ENCODE results near the gene MUSK.
"Not testable (repeated sequence)": the region's sequence is repeated elsewhere in the genome, so short reads cannot be mapped to it uniquely, and the experiment has no call there.

MUSK gene

GRCh38 chr9:110808599-110808980 is 140.0 kb downstream of the MUSK start:
- no peak overlapping the region for H3K27ac ChIP-seq (ENCODE audit: low read length)
- H3K27me3 ChIP-seq (ENCODE audit: control insufficient read depth in 1 of 2, insufficient read depth in 2 of 2, low read length in 2 of 2) = no peaks in the 10 kb centered on the region
- no peaks in the 10 kb centered on the region for H3K9me3 ChIP-seq (ENCODE audit: control insufficient read depth in 2 of 2, low read length in 2 of 2)
- no peak overlapping the region for H3K4me3 ChIP-seq (ENCODE audit: low read length in 2 of 2)
- no peaks in the 10 kb centered on the region for H3K36me3 ChIP-seq (ENCODE audit: control insufficient read depth in 2 of 2, insufficient read depth in 2 of 2, low read length in 2 of 2)
- no peak overlapping the region for H3K9ac ChIP-seq (ENCODE audit: low read length in 2 of 2)
- no peaks in the 10 kb centered on the region for H3K4me1 ChIP-seq (ENCODE audit: control insufficient read depth, insufficient read depth, low read length)

GRCh38 chr9:110809038-110809595 is 140.5 kb downstream of the MUSK start:
- Histone ChIP-seq H3K9me3 (ENCODE audit: control insufficient read depth in 2 of 2, low read length in 2 of 2) (no peaks in the 10 kb centered on the region), H3K4me1 (ENCODE audit: control insufficient read depth, insufficient read depth, low read length) (no peaks in the 10 kb centered on the region), H3K9ac (ENCODE audit: low read length in 2 of 2) (no peak overlapping the region), H3K27ac (ENCODE audit: low read length) (no peak overlapping the region), H3K36me3 (ENCODE audit: control insufficient read depth in 2 of 2, insufficient read depth in 2 of 2, low read length in 2 of 2) (no peaks in the 10 kb centered on the region), H3K4me3 (ENCODE audit: low read length in 2 of 2) (no peak overlapping the region), H3K27me3 (ENCODE audit: control insufficient read depth in 1 of 2, insufficient read depth in 2 of 2, low read length in 2 of 2) (no peaks in the 10 kb centered on the region)

DNA sequence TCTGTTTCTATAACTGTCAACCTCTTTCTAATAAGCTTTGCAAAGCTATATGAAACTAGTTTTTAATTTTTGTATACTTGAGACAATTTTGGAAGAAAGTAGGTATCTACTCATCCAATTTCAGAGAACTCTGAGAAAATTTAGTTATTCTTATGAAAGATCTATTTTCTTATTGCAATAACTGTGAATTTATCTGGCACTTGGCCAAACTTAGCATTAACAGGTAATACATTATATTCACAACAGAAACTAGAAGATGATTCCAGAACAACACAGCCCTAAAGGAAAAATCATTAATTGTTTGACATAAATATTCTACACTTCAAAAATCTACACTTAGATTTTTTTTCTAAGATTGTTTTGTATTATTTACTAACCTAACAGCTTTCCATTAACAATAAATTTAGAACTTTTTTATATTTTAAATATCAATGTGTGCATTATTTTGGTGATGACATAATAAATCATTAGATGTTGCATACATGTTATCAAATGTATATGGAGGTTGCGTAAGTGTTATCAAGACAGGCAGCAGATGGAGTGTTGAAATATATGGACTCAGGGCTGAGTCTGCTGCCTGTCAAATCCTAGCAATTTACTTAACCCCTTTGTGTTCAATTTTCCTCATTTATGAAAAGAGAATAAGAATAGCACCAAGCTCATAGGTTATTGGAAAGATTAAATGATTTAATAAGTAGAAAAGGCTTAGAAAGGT is 141.8 kb downstream of the MUSK start:
- no peak overlapping the region for H3K4me3 ChIP-seq (ENCODE audit: low read length in 2 of 2)
- no peaks in the 10 kb centered on the region for H3K9me3 ChIP-seq (ENCODE audit: control insufficient read depth in 2 of 2, low read length in 2 of 2)

GRCh38 chr9:110812886-110813285 is 144.3 kb downstream of the MUSK start:
- H3K9ac ChIP-seq (ENCODE audit: low read length in 2 of 2) = no peak overlapping the region
- H3K36me3 ChIP-seq (ENCODE audit: control insufficient read depth in 2 of 2, insufficient read depth in 2 of 2, low read length in 2 of 2) = no peaks in the 10 kb centered on the region
- H3K4me3 ChIP-seq (ENCODE audit: low read length in 2 of 2) = no peak overlapping the region
- H3K27ac ChIP-seq (ENCODE audit: low read length) = no peak overlapping the region
- H3K4me1 ChIP-seq (ENCODE audit: control insufficient read depth, insufficient read depth, low read length) = no peaks in the 10 kb centered on the region
- no peaks in the 10 kb centered on the region for H3K9me3 ChIP-seq (ENCODE audit: control insufficient read depth in 2 of 2, low read length in 2 of 2)
- no peaks in the 10 kb centered on the region for H3K27me3 ChIP-seq (ENCODE audit: control insufficient read depth in 1 of 2, insufficient read depth in 2 of 2, low read length in 2 of 2)

More for the DNA sequence above, 141.8 kb downstream of the MUSK start:
- H3K4me1 ChIP-seq (ENCODE audit: control insufficient read depth, insufficient read depth, low read length) = no peaks in the 10 kb centered on the region
- no peaks in the 10 kb centered on the region for H3K36me3 ChIP-seq (ENCODE audit: control insufficient read depth in 2 of 2, insufficient read depth in 2 of 2, low read length in 2 of 2)
- H3K27me3 ChIP-seq (ENCODE audit: control insufficient read depth in 1 of 2, insufficient read depth in 2 of 2, low read length in 2 of 2) = no peaks in the 10 kb centered on the region
- H3K9ac ChIP-seq (ENCODE audit: low read length in 2 of 2) = no peak overlapping the region
- no peak overlapping the region for H3K27ac ChIP-seq (ENCODE audit: low read length)

DNA sequence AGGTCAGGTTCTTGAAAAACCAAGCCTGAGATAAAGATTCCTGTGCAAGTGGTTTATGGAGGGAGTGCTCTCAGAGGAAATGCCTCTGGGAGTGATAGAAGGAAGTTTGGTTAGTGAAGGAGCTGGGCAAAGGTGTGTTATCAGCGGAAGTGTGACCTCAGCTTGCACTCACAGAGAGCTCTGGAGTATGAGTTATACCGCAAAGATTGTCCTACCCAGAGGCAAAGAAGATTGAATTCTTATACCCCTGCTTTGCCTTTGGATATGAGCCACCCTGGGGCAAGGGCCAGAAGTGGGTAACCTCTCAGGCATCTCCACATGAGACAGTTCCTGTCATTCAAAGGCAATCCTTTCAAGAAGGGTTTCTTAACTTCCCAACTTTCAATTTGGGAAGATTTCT is 145.6 kb downstream of the MUSK start:
- no peaks in the 10 kb centered on the region for H3K9me3 ChIP-seq (ENCODE audit: control insufficient read depth in 2 of 2, low read length in 2 of 2)

GRCh38 chr9:110815361-110815760 is 146.8 kb downstream of the MUSK start:
- H3K27me3 ChIP-seq (ENCODE audit: control insufficient read depth in 1 of 2, insufficient read depth in 2 of 2, low read length in 2 of 2) = no peaks in the 10 kb centered on the region
- H3K27ac ChIP-seq (ENCODE audit: low read length) = no peak overlapping the region
- H3K9ac ChIP-seq (ENCODE audit: low read length in 2 of 2) = no peak overlapping the region
- no peaks in the 10 kb centered on the region for H3K4me1 ChIP-seq (ENCODE audit: control insufficient read depth, insufficient read depth, low read length)
- no peaks in the 10 kb centered on the region for H3K9me3 ChIP-seq (ENCODE audit: control insufficient read depth in 2 of 2, low read length in 2 of 2)
- H3K36me3 ChIP-seq (ENCODE audit: control insufficient read depth in 2 of 2, insufficient read depth in 2 of 2, low read length in 2 of 2) = no peaks in the 10 kb centered on the region
- H3K4me3 ChIP-seq (ENCODE audit: low read length in 2 of 2) = no peak overlapping the region

More for the DNA sequence above, 145.6 kb downstream of the MUSK start:
- H3K27ac ChIP-seq (ENCODE audit: low read length) = no peak overlapping the region
- no peak overlapping the region for H3K4me3 ChIP-seq (ENCODE audit: low read length in 2 of 2)
- H3K36me3 ChIP-seq (ENCODE audit: control insufficient read depth in 2 of 2, insufficient read depth in 2 of 2, low read length in 2 of 2) = no peaks in the 10 kb centered on the region
- no peaks in the 10 kb centered on the region for H3K27me3 ChIP-seq (ENCODE audit: control insufficient read depth in 1 of 2, insufficient read depth in 2 of 2, low read length in 2 of 2)
- H3K9ac ChIP-seq (ENCODE audit: low read length in 2 of 2) = no peak overlapping the region
- H3K4me1 ChIP-seq (ENCODE audit: control insufficient read depth, insufficient read depth, low read length) = no peaks in the 10 kb centered on the region

- Histone ChIP-seq H3K4me1 (ENCODE audit: control insufficient read depth, insufficient read depth, low read length) (no peaks in the 10 kb centered on the region), H3K9me3 (ENCODE audit: control insufficient read depth in 2 of 2, low read length in 2 of 2) (no peaks in the 10 kb centered on the region), H3K27me3 (ENCODE audit: control insufficient read depth in 1 of 2, insufficient read depth in 2 of 2, low read length in 2 of 2) (no peaks in the 10 kb centered on the region), H3K4me3 (ENCODE audit: low read length in 2 of 2) (no peak overlapping the region), H3K36me3 (ENCODE audit: control insufficient read depth in 2 of 2, insufficient read depth in 2 of 2, low read length in 2 of 2) (no peaks in the 10 kb centered on the region), H3K27ac (ENCODE audit: low read length) (no peak overlapping the region), H3K9ac (ENCODE audit: low read length in 2 of 2) (no peak overlapping the region)
Observed at GRCh38 chr9:110820381-110820780, 151.8 kb downstream of the MUSK start.

GRCh38 chr9:110821064-110821463 is 152.5 kb downstream of the MUSK start:
- H3K4me3 ChIP-seq (ENCODE audit: low read length in 2 of 2) = no peak overlapping the region
- no peak overlapping the region for H3K9ac ChIP-seq (ENCODE audit: low read length in 2 of 2)
- H3K27ac ChIP-seq (ENCODE audit: low read length) = no peak overlapping the region
- no peaks in the 10 kb centered on the region for H3K36me3 ChIP-seq (ENCODE audit: control insufficient read depth in 2 of 2, insufficient read depth in 2 of 2, low read length in 2 of 2)
- H3K9me3 ChIP-seq (ENCODE audit: control insufficient read depth in 2 of 2, low read length in 2 of 2) = no peaks in the 10 kb centered on the region
- no peaks in the 10 kb centered on the region for H3K27me3 ChIP-seq (ENCODE audit: control insufficient read depth in 1 of 2, insufficient read depth in 2 of 2, low read length in 2 of 2)
- H3K4me1 ChIP-seq (ENCODE audit: control insufficient read depth, insufficient read depth, low read length) = no peaks in the 10 kb centered on the region

DNA sequence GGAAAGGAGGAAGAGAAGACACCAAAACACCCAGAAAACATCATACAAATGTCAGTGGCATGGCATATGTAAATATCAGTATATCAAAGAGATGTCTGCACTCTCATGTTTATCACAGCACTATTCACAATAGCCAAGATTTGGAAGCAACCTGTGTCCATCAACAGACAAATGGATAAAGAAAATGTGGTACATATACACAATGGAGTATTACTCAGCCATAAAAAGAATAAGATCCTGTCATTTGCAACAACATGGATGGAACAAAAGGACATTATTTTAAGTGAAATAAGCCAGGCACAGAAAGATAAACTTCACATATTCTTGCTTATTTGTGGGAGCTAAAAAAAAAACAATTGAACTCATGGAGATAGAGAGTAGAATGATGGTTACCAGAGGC is 156.5 kb downstream of the MUSK start:
- not testable (repeated sequence) for H3K27me3 ChIP-seq (ENCODE audit: control insufficient read depth in 1 of 2, insufficient read depth in 2 of 2, low read length in 2 of 2); H3K27ac ChIP-seq (ENCODE audit: low read length); H3K36me3 ChIP-seq (ENCODE audit: control insufficient read depth in 2 of 2, insufficient read depth in 2 of 2, low read length in 2 of 2); H3K4me1 ChIP-seq (ENCODE audit: control insufficient read depth, insufficient read depth, low read length); H3K4me3 ChIP-seq (ENCODE audit: low read length in 2 of 2); H3K9me3 ChIP-seq (ENCODE audit: control insufficient read depth in 2 of 2, low read length in 2 of 2); H3K9ac ChIP-seq (ENCODE audit: low read length in 2 of 2)

DNA sequence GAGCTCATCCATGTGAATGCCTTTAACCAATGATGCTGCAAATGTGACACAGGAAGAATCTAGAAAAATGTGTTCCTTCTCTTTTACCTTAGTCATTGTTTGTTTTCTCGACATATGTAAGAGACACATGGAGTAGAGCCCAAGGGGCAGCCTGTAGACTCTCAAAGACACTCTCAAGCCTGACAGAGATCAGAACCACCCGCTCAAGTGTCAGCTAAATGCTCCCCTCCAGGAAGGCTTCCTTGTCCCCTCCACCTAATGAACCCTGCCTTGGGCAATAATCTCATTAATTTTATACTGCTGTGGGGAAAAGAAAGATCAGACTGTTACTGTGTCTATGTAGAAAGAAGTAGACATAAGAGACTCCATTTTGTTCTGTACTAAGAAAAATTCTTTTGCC is 157.4 kb downstream of the MUSK start:
- Histone ChIP-seq H3K4me1 (ENCODE audit: control insufficient read depth, insufficient read depth, low read length) (no peaks in the 10 kb centered on the region), H3K9ac (ENCODE audit: low read length in 2 of 2) (no peak overlapping the region), H3K9me3 (ENCODE audit: control insufficient read depth in 2 of 2, low read length in 2 of 2) (no peaks in the 10 kb centered on the region), H3K36me3 (ENCODE audit: control insufficient read depth in 2 of 2, insufficient read depth in 2 of 2, low read length in 2 of 2) (no peaks in the 10 kb centered on the region), H3K27me3 (ENCODE audit: control insufficient read depth in 1 of 2, insufficient read depth in 2 of 2, low read length in 2 of 2) (no peaks in the 10 kb centered on the region), H3K27ac (ENCODE audit: low read length) (no peak overlapping the region), H3K4me3 (ENCODE audit: low read length in 2 of 2) (no peak overlapping the region)

DNA sequence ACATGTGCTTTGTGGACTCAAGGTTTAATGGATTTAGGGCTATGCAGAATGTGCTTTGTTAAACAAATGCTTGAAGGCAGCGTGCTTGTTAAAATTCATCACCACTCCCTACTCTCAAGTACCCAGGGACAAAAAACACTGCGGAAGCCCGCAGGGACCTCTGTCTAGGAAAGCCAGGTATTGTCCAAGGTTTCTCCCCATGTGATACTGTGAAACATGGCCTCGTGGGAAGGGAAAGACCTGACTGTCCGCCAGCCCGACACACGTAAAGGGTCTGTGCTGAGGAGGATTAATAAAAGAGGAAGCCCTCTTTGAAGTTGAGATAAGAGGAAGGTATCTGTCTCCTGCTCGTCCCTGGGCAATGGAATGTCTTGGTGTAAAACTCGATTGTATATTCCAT is 157.8 kb downstream of the MUSK start:
- H3K36me3 ChIP-seq (ENCODE audit: control insufficient read depth in 2 of 2, insufficient read depth in 2 of 2, low read length in 2 of 2); H3K4me3 ChIP-seq (ENCODE audit: low read length in 2 of 2); H3K9ac ChIP-seq (ENCODE audit: low read length in 2 of 2); H3K9me3 ChIP-seq (ENCODE audit: control insufficient read depth in 2 of 2, low read length in 2 of 2); H3K27ac ChIP-seq (ENCODE audit: low read length); H3K4me1 ChIP-seq (ENCODE audit: control insufficient read depth, insufficient read depth, low read length); H3K27me3 ChIP-seq (ENCODE audit: control insufficient read depth in 1 of 2, insufficient read depth in 2 of 2, low read length in 2 of 2): not testable (repeated sequence)

Measured in stomach smooth muscle (tissue), 2 donors.